Measurements from ENCODE around the gene MMP17.

DNA sequence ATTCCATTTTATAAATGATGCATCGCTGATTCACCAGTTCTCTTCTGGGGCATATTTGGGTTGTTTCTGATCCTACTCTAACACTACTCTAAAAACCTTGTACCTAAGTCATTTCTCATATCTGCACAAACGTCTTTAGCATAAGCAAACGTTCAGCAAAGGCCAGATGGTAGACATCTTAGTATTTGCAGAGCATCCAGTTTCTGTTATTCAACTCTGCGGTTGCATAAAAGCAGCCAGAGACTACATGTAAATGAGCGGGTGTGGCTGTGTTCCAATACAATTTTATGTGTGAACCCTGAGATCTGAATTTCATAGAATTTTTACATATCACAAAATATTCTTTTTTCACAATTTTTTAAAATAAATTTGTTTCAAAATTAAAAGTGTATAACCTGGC is 22.8 kb upstream of the MMP17 start:
- TF ChIP-seq CHD2 (IDR thresholded peaks at IDR 0.05; ENCODE audit: low read length, partially characterized antibody), result no peak
- TF ChIP-seq TAF1 (IDR thresholded peaks at IDR 0.05; ENCODE audit: borderline replicate concordance, low read depth, low read length), result no peak
- TF ChIP-seq, protein P1, sequence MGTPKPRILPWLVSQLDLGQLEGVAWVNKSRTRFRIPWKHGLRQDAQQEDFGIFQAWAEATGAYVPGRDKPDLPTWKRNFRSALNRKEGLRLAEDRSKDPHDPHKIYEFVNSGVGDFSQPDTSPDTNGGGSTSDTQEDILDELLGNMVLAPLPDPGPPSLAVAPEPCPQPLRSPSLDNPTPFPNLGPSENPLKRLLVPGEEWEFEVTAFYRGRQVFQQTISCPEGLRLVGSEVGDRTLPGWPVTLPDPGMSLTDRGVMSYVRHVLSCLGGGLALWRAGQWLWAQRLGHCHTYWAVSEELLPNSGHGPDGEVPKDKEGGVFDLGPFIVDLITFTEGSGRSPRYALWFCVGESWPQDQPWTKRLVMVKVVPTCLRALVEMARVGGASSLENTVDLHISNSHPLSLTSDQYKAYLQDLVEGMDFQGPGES (IDR thresholded peaks at IDR 0.05; ENCODE audit: low read depth, low read length), result no peak
- TF ChIP-seq, protein P2, sequence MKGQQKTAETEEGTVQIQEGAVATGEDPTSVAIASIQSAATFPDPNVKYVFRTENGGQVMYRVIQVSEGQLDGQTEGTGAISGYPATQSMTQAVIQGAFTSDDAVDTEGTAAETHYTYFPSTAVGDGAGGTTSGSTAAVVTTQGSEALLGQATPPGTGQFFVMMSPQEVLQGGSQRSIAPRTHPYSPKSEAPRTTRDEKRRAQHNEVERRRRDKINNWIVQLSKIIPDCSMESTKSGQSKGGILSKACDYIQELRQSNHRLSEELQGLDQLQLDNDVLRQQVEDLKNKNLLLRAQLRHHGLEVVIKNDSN (IDR thresholded peaks at IDR 0.05; ENCODE audit: borderline replicate concordance, low read depth), result no peak
- TF ChIP-seq, protein P3, sequence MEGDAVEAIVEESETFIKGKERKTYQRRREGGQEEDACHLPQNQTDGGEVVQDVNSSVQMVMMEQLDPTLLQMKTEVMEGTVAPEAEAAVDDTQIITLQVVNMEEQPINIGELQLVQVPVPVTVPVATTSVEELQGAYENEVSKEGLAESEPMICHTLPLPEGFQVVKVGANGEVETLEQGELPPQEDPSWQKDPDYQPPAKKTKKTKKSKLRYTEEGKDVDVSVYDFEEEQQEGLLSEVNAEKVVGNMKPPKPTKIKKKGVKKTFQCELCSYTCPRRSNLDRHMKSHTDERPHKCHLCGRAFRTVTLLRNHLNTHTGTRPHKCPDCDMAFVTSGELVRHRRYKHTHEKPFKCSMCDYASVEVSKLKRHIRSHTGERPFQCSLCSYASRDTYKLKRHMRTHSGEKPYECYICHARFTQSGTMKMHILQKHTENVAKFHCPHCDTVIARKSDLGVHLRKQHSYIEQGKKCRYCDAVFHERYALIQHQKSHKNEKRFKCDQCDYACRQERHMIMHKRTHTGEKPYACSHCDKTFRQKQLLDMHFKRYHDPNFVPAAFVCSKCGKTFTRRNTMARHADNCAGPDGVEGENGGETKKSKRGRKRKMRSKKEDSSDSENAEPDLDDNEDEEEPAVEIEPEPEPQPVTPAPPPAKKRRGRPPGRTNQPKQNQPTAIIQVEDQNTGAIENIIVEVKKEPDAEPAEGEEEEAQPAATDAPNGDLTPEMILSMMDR (IDR thresholded peaks at IDR 0.05), result no peak
- TF ChIP-seq EP300 (IDR thresholded peaks at IDR 0.05; ENCODE audit: borderline replicate concordance in 1 of 2, low read depth in 1 of 2, low read length in 1 of 2), result no peak
- no peak for TF ChIP-seq FOXM1 (IDR thresholded peaks at IDR 0.05; ENCODE audit: low read depth)
- TF ChIP-seq POLR2AphosphoS5 (IDR thresholded peaks at IDR 0.05; ENCODE audit: low read depth, low read length), result no peak
